ENCODE measurements around the gene SARM1.

DNA sequence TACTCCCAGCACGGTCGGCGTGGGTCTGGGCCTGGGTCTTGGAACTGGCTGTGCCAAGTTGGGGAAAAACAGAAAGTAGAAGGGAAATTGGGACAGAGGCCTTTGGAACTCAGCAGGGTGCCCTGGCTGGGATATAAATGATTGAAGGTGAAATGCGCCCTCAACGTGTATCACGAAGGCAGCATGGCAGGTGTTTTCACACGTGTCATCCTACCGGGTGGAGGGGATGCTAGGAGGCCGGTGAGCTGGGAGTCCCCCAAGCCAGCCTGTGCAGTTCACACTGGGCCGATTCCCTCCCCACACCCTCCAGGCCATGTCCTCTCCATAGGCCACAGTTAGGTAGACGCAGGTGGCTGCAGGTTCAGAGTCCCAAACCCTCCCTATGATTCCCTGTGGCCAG lies 30.0 kb upstream of the SARM1 start:
- TF ChIP-seq, protein P1, sequence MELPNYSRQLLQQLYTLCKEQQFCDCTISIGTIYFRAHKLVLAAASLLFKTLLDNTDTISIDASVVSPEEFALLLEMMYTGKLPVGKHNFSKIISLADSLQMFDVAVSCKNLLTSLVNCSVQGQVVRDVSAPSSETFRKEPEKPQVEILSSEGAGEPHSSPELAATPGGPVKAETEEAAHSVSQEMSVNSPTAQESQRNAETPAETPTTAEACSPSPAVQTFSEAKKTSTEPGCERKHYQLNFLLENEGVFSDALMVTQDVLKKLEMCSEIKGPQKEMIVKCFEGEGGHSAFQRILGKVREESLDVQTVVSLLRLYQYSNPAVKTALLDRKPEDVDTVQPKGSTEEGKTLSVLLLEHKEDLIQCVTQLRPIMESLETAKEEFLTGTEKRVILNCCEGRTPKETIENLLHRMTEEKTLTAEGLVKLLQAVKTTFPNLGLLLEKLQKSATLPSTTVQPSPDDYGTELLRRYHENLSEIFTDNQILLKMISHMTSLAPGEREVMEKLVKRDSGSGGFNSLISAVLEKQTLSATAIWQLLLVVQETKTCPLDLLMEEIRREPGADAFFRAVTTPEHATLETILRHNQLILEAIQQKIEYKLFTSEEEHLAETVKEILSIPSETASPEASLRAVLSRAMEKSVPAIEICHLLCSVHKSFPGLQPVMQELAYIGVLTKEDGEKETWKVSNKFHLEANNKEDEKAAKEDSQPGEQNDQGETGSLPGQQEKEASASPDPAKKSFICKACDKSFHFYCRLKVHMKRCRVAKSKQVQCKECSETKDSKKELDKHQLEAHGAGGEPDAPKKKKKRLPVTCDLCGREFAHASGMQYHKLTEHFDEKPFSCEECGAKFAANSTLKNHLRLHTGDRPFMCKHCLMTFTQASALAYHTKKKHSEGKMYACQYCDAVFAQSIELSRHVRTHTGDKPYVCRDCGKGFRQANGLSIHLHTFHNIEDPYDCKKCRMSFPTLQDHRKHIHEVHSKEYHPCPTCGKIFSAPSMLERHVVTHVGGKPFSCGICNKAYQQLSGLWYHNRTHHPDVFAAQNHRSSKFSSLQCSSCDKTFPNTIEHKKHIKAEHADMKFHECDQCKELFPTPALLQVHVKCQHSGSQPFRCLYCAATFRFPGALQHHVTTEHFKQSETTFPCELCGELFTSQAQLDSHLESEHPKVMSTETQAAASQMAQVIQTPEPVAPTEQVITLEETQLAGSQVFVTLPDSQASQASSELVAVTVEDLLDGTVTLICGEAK (IDR thresholded peaks at IDR 0.05): no peak
- TF ChIP-seq, protein P1 (CRISPR knock-in tag; IDR thresholded peaks at IDR 0.05): no peak
- no peak for TF ChIP-seq CBX5 (IDR thresholded peaks at IDR 0.05; ENCODE audit: borderline replicate concordance, low read depth)
- TF ChIP-seq RUNX1 (IDR thresholded peaks at IDR 0.05; ENCODE audit: low read depth): no peak
- no peak for TF ChIP-seq MED1 (CRISPR knock-in tag; IDR thresholded peaks at IDR 0.05; ENCODE audit: borderline replicate concordance)
- no peak for TF ChIP-seq SP1 (CRISPR knock-in tag; IDR thresholded peaks at IDR 0.05)
- TF ChIP-seq NR3C1 (CRISPR knock-in tag; IDR thresholded peaks at IDR 0.05): no peak
- TF ChIP-seq, protein P2, sequence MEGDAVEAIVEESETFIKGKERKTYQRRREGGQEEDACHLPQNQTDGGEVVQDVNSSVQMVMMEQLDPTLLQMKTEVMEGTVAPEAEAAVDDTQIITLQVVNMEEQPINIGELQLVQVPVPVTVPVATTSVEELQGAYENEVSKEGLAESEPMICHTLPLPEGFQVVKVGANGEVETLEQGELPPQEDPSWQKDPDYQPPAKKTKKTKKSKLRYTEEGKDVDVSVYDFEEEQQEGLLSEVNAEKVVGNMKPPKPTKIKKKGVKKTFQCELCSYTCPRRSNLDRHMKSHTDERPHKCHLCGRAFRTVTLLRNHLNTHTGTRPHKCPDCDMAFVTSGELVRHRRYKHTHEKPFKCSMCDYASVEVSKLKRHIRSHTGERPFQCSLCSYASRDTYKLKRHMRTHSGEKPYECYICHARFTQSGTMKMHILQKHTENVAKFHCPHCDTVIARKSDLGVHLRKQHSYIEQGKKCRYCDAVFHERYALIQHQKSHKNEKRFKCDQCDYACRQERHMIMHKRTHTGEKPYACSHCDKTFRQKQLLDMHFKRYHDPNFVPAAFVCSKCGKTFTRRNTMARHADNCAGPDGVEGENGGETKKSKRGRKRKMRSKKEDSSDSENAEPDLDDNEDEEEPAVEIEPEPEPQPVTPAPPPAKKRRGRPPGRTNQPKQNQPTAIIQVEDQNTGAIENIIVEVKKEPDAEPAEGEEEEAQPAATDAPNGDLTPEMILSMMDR (IDR thresholded peaks at IDR 0.05 in 2 of 3, conservative IDR thresholded peaks at IDR 0.05 in 1 of 3; ENCODE audit: insufficient read depth in 2 of 3, low read depth in 1 of 3, low read length in 3 of 3): no peak
- TF ChIP-seq RBM17 (IDR thresholded peaks at IDR 0.05; ENCODE audit: borderline replicate concordance, low read depth, low read length): no peak
- TF ChIP-seq, protein P3, sequence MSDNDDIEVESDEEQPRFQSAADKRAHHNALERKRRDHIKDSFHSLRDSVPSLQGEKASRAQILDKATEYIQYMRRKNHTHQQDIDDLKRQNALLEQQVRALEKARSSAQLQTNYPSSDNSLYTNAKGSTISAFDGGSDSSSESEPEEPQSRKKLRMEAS (CRISPR knock-in tag; IDR thresholded peaks at IDR 0.05): no peak
- TF ChIP-seq RBM34 (IDR thresholded peaks at IDR 0.05; ENCODE audit: borderline replicate concordance, insufficient read depth, low read length): no peak
- TF ChIP-seq ZNF197 (CRISPR knock-in tag; IDR thresholded peaks at IDR 0.05; ENCODE audit: low read depth): no peak
- no peak for TF ChIP-seq POLR2AphosphoS5 (IDR thresholded peaks at IDR 0.05; ENCODE audit: control insufficient read depth, insufficient read depth, low read depth, low read length)
- TF ChIP-seq POLR2AphosphoS2 (IDR thresholded peaks at IDR 0.05; ENCODE audit: low read length): no peak

All from K562 (cell line).